HFF-Myc (cell line): ENCODE measurements around the gene MTHFD2.
A peak's percentile ranks its signal among the peaks of the same experiment; 100 is the strongest.

Experiments
- DNase-seq: peaks from one replicate; pipeline ENCODE4 v3.0.0-alpha.2; 2011; ENCODE audit warnings: low read depth; ENCODE audit errors: extremely low read depth
- H3K4me3 ChIP-seq: replicated peaks from 2 replicates; pipeline ENCODE4 v1.5.1; 2011; ENCODE audit warnings: low read depth, mild to moderate bottlenecking, control low read depth, low read length
- TF ChIP-seq, protein P1 (sequence below): IDR thresholded peaks from 2 replicates; pipeline ENCODE4 v1.5.1; 2012; ENCODE audit warnings: mild to moderate bottlenecking, low read depth, low read length, control low read depth; ENCODE audit errors: missing control alignments

The MTHFD2 gene

DNA sequence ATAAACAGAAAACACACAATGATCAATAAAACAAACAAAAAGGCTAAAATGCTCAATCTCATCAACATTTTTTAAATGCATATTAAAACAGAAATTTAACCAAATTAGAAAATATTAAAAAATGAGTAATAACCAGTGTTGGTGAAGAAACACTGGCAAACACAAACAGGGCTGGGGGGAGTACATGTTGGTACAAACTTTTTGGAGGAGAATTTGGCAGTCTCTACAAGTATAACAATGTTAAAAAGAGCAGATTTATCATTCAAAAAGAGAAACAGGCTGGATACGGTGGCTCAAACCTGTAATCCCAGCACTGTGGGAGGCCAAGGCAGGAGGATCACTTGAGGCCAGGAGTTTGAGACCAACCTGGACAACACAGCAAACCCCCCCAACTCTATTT lies 33.7 kb upstream of the MTHFD2 start:
- no peak overlapping the region for H3K4me3 ChIP-seq
- no peak for DNase-seq
- TF ChIP-seq, protein P1, sequence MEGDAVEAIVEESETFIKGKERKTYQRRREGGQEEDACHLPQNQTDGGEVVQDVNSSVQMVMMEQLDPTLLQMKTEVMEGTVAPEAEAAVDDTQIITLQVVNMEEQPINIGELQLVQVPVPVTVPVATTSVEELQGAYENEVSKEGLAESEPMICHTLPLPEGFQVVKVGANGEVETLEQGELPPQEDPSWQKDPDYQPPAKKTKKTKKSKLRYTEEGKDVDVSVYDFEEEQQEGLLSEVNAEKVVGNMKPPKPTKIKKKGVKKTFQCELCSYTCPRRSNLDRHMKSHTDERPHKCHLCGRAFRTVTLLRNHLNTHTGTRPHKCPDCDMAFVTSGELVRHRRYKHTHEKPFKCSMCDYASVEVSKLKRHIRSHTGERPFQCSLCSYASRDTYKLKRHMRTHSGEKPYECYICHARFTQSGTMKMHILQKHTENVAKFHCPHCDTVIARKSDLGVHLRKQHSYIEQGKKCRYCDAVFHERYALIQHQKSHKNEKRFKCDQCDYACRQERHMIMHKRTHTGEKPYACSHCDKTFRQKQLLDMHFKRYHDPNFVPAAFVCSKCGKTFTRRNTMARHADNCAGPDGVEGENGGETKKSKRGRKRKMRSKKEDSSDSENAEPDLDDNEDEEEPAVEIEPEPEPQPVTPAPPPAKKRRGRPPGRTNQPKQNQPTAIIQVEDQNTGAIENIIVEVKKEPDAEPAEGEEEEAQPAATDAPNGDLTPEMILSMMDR = no peak

DNA sequence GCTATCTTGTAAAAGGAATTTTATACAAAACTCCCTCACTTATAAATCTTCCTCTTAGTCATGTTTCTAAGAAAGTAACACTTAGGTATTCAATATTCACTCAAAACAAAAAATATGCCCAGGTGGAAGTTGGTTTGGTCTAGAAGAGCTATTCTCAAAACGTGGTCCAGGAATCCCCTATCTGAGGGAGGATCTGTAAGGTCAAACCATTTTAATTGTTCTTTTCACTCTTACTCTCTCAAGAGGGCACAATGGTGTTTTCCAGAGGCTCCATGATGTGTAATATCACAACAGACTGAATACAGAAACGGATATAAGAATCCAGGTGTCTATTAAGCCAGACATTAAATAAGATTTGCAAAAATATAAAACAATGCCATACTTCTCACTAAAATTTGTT lies 29.7 kb upstream of the MTHFD2 start:
- TF ChIP-seq, protein P1 = no peak
- no peak for DNase-seq
- H3K4me3 ChIP-seq = no peak overlapping the region

DNA sequence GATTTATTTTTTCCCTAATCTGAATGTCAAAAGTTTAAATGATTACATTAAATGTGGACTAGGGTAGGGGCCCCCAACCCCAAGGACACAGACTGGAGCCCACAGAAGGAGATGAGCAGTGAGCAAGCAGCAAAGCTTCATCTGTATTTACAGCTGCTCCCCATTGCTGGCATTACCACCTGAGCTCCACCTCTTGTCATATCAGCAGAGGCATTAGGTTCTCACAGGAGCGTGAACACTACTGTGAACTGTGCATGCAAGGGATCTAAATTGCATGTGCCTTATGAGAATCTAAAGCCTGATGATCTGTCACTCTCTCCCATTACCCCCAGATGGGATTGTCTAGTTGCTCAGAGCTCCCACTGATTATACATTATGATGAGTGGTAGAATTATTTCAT lies 23.5 kb upstream of the MTHFD2 start:
- no peak overlapping the region for H3K4me3 ChIP-seq
- TF ChIP-seq, protein P1 = no peak

DNA sequence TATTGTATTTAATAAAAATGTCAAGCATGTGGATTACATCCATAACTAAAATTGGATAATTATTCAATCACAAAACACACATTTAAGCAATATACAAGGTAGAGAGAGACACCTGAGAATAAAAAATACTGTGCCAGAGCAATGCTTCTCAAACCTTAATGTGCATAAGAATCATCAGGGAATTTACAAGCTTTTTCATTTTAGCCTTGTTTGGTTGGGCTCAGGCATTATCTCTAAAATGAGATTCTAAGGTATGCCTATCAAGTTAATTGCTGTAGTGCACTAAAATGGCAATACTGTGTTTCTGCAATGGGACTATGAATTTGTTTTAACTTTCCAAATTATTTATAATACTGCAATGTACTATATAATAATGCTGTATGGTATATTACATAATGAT lies 20.7 kb upstream of the MTHFD2 start:
- TF ChIP-seq, protein P1 = no peak
- H3K4me3 ChIP-seq = peak overlapping the region; percentile 79
- no peak for DNase-seq

More for the DNA sequence above, 23.5 kb upstream of the MTHFD2 start:
- DNase-seq = no peak

DNA sequence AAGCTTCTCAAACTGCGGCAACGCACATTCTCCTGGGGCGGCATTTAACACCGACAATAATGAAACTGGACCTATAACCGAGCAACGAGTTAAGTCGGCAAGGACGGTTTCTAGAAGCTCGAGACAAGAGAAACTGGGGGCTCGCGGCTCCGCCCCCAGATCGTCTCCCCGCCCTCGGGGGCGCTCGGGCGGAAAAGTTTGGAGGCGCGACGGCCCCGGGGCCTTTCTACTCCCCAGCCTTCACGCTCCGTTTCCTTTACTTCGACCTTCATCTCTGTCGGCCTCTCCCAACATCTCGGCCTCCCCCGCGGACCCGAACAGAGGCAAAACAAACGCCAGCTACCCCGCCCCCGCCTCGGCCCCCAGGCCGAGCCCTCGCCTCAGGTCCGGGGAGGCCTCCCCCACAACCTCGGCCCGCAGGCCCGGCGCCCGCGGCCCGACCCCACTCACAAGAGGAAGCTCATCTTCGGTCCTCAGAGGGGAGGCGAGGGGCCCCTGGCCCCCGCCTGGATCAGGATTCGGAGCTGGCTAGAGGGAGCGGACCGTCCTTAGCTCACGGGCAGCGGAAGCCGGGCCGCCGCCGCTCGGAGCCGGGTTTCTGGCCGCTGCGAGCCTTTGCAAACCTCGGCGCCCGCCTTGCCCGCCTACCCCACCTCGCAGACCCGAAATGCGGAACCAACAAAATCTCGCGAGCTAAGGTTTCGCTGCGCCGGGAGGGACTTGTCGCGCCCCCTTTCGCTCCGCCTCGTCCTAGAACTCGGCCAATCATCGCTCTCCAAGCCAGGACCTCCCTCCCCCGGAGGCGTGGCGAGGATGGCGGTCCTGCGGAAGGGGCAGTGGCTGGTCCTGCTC lies 20.0 kb upstream of the MTHFD2 start, which contains the start of gene MOB1A:
TSS of gene MOB1A (minus strand) at position 669 of the 852 bp plus-strand sequence. CDS start at position 464, 205 bp downstream.
- peak; percentile 93 for DNase-seq
- peak within 1 kb of the TSS; percentile 79 for H3K4me3 ChIP-seq
- TF ChIP-seq, protein P1 = peak; percentile 18

DNA sequence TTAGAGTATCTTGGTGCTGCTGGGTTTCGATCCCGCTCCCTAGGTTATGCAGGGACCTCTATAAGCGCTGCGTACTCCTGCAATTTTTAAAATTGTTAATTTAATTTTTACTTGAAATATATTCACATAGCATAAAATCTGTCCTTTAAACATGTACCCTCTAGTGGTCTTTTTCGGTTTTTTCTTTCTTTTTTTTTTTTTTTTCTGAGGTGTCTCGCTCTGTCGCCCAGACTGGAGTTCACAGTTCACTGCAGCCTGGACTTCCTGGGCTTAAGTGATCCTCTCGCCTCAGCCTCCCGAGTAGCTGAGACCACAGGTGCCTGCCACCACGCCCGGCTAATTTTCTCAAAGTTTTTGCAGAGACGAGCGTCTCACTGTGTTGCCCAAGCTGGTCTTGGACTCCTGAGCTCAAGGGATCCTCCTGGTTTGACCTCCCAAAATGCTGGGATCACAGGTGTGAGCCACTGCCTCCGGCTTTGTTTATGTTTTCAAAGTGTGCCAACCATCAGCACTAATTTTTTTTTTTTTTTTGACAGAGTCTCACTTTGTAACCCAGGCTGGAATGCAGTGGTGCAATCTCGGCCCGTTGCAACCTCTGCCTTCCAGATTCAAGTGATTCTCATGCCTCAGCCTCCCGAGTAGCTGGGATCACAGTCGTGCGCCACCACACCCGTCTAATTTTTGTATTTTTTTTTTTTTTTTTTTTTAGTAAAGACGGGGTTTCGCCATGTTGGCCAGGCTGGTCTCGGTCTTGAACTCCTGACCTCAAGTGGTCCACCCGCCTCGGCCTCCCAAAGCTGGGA lies 19.2 kb upstream of the MTHFD2 start:
- no peak for DNase-seq
- TF ChIP-seq, protein P1 = peak; percentile 10
- peak overlapping the region; percentile 79 for H3K4me3 ChIP-seq
